ENCODE data around the gene UACA.

DNA sequence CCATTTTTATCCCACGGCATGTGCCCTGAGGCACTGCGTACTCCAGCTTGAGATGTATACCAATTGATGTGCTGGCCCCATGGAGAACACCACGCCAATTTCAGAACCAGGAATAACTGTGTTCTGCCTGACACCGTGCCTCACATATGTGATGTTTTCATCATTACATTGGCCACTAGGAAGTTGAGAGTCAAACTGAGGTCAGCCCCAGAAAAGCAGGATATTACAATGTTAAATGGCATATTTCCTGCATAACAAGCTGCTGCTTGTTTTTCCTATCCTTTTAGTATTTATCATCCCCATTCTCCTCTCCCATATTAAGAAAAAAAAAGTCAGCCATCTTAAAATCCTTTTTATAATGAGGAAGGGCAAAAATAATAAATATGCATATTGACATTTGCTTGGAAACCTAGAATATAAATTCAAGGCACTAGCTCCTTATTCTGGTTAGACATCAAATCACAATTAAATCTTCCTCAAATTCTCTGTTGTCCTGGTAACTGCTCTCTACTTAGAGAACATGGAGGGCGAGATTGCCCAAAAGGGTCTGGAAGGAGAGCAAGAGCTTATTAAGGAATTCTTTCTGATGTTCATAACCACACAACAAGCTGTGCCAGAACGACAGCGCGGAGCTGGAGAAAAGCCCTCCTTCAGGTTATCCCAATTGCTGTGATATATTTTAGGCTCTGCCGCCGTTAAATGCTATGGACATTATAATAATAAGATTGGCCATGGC, 112.6 kb downstream of the UACA start:
- no peak for TF ChIP-seq POLR2A (IDR thresholded peaks at IDR 0.05)
- TF ChIP-seq, protein P1, sequence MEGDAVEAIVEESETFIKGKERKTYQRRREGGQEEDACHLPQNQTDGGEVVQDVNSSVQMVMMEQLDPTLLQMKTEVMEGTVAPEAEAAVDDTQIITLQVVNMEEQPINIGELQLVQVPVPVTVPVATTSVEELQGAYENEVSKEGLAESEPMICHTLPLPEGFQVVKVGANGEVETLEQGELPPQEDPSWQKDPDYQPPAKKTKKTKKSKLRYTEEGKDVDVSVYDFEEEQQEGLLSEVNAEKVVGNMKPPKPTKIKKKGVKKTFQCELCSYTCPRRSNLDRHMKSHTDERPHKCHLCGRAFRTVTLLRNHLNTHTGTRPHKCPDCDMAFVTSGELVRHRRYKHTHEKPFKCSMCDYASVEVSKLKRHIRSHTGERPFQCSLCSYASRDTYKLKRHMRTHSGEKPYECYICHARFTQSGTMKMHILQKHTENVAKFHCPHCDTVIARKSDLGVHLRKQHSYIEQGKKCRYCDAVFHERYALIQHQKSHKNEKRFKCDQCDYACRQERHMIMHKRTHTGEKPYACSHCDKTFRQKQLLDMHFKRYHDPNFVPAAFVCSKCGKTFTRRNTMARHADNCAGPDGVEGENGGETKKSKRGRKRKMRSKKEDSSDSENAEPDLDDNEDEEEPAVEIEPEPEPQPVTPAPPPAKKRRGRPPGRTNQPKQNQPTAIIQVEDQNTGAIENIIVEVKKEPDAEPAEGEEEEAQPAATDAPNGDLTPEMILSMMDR (IDR thresholded peaks at IDR 0.05 in 4 of 5, conservative IDR thresholded peaks at IDR 0.05 in 1 of 5), result no peak
